Skeletal muscle satellite cell (primary cell): Measurements from ENCODE around the gene COMMD7.
"Not testable (repeated sequence)": the region's sequence is repeated elsewhere in the genome, so short reads cannot be mapped to it uniquely, and the experiment has no call there.

ENCODE experiments used
- H3K27me3 ChIP-seq: 2 replicates; pipeline ENCODE4 v1.7.0; 2013; ENCODE audit warnings: low read length; ENCODE audit not compliant: control insufficient read depth, insufficient read depth
- H3K36me3 ChIP-seq: 2 replicates; pipeline ENCODE4 v1.7.0; 2013; ENCODE audit warnings: mild to moderate bottlenecking, control low read depth, low read length; ENCODE audit not compliant: insufficient read depth
- H3K4me1 ChIP-seq: 2 replicates; pipeline ENCODE4 v1.7.0; 2013; ENCODE audit warnings: low read length; ENCODE audit not compliant: control insufficient read depth, insufficient read depth
- H3K4me2 ChIP-seq: 2 replicates; pipeline ENCODE4 v1.7.0; 2013; ENCODE audit warnings: mild to moderate bottlenecking, low read length
- H3K4me3 ChIP-seq: 2 replicates; pipeline ENCODE4 v1.7.0; 2013; ENCODE audit warnings: low read length
- H3K9ac ChIP-seq: 2 replicates; pipeline ENCODE4 v1.7.0; 2013; ENCODE audit warnings: mild to moderate bottlenecking, low read depth, low read length, moderate library complexity
- H3K9me3 ChIP-seq: replicated peaks from 2 replicates; pipeline ENCODE4 v1.7.0; 2013; ENCODE audit warnings: mild to moderate bottlenecking, control low read depth, low read length

COMMD7 gene

DNA sequence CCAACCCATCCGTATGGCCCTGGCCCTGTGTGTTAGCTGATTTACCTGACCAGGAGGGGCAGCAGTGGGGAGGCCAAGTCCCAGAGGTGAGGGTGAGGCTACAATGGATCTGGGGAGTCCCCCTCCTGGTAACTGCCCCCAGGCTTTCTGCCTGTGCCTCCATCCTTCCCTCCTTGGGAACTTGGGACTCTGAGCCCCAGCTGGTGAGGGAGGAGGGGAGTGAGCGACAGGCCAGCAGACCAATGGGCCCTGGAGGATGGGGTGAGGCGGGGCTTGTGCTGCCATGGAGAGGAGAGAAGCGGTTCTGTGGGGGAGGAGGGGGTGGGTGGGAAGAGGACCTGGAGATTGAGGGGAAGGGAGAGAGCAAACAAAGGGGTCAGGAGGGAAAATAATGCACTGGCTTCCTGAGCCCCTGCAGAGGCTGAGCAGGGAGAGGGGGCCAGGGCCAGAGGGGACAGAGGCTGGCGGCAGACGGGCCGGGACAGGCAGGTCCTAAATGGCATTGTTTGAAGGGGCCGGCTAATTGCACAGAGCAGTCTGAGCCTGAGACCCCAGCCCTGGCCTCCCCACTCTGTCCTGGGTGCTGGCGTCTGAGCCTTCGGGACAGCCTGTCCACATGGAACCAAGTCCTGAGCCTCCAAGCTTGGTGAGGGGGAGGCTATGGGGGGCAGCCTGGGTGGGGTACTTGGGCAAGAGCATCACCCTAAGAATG, 36.4 kb upstream of the COMMD7 start:
- no peaks in the 10 kb centered on the region for H3K36me3 ChIP-seq
- H3K9ac ChIP-seq = no peak overlapping the region
- no peaks in the 10 kb centered on the region for H3K4me1 ChIP-seq
- no peak overlapping the region for H3K4me3 ChIP-seq
- no peak overlapping the region for H3K4me2 ChIP-seq
- H3K9me3 ChIP-seq = no peaks in the 10 kb centered on the region
- H3K27me3 ChIP-seq = no peaks in the 10 kb centered on the region

DNA sequence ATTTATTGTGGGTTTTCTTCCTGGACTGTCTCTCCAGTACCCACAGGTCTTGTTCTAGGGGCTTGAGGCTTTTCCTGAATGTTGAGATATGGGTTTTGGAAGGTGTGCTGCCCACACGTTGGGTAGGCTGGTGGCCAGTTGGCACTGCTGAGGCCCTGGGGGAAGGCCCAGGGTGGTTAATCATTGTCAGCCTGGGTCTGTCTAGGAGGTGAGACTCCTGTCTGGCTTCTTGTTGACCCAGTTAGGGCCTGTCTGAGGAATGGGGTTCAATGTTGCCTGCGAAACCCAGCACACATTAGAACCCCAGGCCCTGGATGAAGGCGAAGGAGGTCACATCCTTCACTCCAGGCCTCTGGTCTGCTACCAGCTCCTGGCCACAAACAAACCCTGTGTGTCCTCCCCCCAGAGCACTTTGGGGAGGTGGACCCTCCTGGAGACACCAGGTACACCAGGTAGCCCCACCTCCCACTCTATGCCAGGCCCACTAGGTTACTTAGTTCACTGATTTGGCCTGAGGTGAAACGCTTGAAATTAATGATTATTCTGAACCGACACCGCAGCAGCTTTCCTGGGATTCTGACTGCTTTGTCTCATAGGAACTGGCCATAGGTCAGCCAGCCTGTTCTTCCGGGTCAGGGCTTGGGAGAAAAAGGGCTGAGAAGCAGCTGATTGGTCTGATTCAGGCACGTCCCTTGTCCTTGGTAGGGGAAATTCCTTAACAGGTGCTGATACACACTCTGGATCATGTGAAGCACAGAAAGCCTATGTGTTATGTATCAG, 34.1 kb upstream of the COMMD7 start:
- no peaks in the 10 kb centered on the region for H3K36me3 ChIP-seq
- H3K9ac ChIP-seq = no peak overlapping the region
- no peaks in the 10 kb centered on the region for H3K9me3 ChIP-seq
- no peak overlapping the region for H3K4me2 ChIP-seq
- no peak overlapping the region for H3K4me3 ChIP-seq
- no peaks in the 10 kb centered on the region for H3K4me1 ChIP-seq
- H3K27me3 ChIP-seq = no peaks in the 10 kb centered on the region

- H3K4me2 ChIP-seq = no peak overlapping the region
- no peaks in the 10 kb centered on the region for H3K27me3 ChIP-seq
- H3K9me3 ChIP-seq = no peaks in the 10 kb centered on the region
- no peaks in the 10 kb centered on the region for H3K4me1 ChIP-seq
- H3K36me3 ChIP-seq = no peaks in the 10 kb centered on the region
- no peak overlapping the region for H3K4me3 ChIP-seq
- H3K9ac ChIP-seq = no peak overlapping the region
Observed at GRCh38 chr20:32775336-32775991, 32.2 kb upstream of the COMMD7 start.

DNA sequence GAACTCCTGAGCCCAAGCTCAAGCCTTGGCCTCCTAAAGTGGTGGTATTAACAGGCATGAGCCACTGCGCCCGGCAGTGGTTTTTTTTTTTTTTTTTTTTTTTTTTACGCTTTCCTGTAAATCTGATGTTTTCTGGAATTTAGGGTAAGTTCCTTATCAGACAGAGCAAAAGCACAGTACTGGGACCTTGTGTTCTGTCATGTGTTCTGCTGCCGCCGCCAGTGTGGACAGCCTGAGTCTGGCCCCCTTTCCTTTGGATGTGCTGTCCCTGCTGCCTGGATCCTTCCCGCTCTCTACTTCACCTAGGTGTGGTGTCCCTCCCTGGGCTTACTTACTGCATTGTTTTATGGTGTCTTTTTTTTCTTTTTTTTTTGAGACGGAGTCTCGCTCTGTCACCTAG, 30.6 kb upstream of the COMMD7 start:
- no peak overlapping the region for H3K9ac ChIP-seq
- no peaks in the 10 kb centered on the region for H3K36me3 ChIP-seq
- H3K4me2 ChIP-seq = no peak overlapping the region
- no peaks in the 10 kb centered on the region for H3K4me1 ChIP-seq
- no peak overlapping the region for H3K4me3 ChIP-seq
- no peaks in the 10 kb centered on the region for H3K9me3 ChIP-seq
- no peaks in the 10 kb centered on the region for H3K27me3 ChIP-seq

DNA sequence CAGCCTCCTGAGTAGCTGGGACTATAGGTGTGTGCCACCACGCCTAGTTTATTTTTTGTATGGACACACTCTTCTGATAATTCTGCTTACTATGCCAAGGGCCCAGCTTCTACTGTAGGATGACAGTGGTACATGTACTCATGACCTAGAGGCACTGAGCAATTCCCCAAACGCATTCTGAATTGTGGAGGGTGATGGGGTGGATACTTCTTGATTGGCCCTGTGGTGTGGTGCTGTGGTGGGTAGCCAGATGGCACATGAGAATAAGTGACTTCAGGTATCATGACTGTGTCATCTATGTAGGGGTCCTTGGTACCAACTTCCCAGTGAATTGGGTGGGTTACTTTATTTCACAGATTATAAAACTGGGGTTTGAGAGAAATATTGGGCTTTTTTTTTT, 30.0 kb upstream of the COMMD7 start:
- no peaks in the 10 kb centered on the region for H3K36me3 ChIP-seq
- H3K4me2 ChIP-seq = no peak overlapping the region
- H3K4me1 ChIP-seq = no peaks in the 10 kb centered on the region
- no peaks in the 10 kb centered on the region for H3K27me3 ChIP-seq
- no peaks in the 10 kb centered on the region for H3K9me3 ChIP-seq
- H3K4me3 ChIP-seq = no peak overlapping the region
- H3K9ac ChIP-seq = no peak overlapping the region

- no peak overlapping the region for H3K4me3 ChIP-seq
- H3K27me3 ChIP-seq = no peaks in the 10 kb centered on the region
- no peaks in the 10 kb centered on the region for H3K4me1 ChIP-seq
- no peaks in the 10 kb centered on the region for H3K36me3 ChIP-seq
- H3K9me3 ChIP-seq = no peaks in the 10 kb centered on the region
- H3K4me2 ChIP-seq = no peak overlapping the region
- no peak overlapping the region for H3K9ac ChIP-seq
Observed at GRCh38 chr20:32772046-32772445, 28.8 kb upstream of the COMMD7 start.

DNA sequence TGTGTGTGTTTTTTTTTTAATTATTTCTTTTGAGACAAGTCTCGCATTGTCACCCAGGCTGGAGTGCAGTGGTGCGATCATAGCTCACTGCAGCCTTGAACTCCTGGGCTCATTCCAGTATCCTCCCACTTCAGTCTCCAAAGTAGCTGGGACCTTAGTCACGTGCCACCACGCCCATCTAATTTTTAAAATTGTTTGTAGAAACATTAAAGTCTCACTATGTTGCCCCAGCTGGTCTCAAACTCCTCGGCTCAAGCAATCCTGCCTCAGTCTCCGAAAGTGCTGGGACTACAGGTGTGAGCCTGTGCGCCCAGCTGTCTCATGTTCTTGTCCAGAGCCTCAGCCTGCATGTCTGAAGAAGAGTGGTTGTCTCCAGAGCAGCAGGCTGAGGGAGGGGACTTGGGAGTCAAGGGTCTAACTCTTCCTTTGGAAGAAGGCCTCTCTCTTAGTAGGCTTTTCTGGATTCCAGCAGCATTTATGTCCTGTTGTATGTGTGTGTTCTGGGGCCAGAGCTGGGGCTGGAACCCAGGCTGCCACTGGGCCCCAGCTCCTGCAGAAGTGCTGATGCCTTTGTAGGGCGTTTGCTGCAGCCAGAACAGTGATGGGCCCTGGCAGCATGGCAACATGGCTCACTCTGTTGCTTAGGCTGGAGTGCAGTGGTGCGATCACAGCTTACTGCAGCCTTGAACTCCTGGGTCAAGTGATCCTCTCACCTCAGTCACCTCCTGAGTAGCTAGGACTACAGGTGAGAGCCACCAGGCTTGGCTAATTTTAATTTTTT, 24.3 kb upstream of the COMMD7 start:
- Histone ChIP-seq H3K9ac (no peak overlapping the region), H3K4me3 (no peak overlapping the region), H3K9me3 (no peaks in the 10 kb centered on the region), H3K36me3 (no peaks in the 10 kb centered on the region), H3K4me1 (peaks cover 5% of the 10 kb centered on the region), H3K27me3 (no peaks in the 10 kb centered on the region), H3K4me2 (no peak overlapping the region)

DNA sequence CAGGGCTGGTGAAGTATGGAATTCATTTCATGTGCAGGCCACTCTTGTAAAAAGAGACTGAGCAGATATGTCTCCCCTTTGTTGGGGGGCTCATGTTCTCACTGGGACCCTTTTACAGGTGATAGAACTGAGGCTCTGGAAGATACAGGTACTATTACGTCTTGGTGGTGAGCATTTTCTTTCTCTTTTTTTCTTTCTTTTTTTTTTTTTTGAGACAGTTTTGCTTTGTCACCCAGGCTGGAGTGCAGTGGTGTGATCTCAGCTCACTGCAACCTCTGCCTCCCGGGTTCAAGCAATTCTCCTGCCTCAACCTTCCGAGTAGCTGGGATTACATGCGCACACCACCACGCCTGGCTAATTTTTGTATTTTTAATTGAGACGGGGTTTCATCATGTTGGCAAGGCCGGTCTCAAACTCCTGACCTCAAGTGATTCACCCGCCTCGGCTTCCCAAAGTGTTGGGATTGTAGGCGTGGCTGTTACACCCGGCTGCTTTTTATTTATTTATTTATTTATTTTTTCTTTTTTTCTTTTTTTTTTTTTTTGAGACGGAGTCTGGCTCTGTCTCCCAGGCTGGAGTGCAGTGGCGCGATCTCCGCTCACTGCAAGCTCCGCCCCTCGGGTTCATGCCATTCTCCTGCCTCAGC, 22.1 kb upstream of the COMMD7 start:
- not testable (repeated sequence) for H3K4me2 ChIP-seq, H3K4me3 ChIP-seq, H3K4me1 ChIP-seq, H3K36me3 ChIP-seq, H3K9ac ChIP-seq, H3K9me3 ChIP-seq, H3K27me3 ChIP-seq

DNA sequence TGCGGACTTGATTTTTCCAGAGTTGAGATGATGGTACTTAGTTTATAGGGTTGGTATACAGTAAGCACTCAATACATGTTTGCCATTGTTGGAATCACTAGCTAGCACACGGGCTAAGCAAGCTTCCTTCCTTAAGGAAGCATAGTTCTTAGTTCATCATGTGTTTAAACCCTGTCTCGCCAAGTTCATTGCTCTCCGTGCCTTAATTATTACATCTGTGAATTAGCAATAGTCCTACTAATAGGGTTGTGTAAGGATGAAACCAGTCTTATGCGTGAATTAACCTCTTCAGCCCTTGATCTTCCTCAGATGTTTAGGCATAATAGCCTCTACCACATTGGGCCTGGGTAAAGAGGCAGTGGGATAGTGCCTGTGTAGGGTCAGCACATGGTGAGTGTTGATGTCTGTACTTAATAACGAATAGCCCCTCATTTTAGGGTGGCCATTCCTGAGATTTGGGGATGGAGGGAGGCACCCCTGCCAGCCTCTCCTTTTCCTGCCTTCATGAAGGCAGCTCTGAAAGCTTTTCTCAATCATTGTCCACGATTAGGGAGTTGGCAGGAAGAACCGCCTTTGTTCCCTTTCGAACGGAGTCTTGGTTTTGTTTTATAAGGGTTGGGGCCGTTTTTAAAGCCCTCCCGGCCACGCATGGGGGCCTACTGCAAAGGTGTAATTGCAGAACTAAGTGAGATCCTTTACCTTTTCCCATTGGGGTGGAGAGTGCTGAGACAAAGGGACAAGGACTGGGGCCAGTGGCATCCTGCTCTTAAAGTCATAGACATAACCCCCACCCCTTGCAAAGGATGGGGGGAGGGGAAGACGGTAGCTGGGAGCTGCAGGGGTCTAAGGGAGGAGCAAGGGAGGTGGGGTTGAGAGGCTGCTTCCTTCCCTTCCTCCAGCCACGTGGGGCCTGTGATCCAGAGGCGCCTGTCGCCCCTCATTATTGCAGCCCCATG, 21.0 kb upstream of the COMMD7 start:
- Histone ChIP-seq H3K9me3 (no peaks in the 10 kb centered on the region), H3K4me1 (peaks cover 10% of the 10 kb centered on the region), H3K36me3 (no peaks in the 10 kb centered on the region), H3K9ac (no peak overlapping the region), H3K4me2 (no peak overlapping the region), H3K4me3 (no peak overlapping the region), H3K27me3 (no peaks in the 10 kb centered on the region)

- Histone ChIP-seq H3K4me3 (peak overlapping the region; percentile 88), H3K9ac (peak overlapping the region; percentile 86), H3K9me3 (no peaks in the 10 kb centered on the region), H3K27me3 (no peaks in the 10 kb centered on the region), H3K4me2 (peak overlapping the region; percentile 95), H3K4me1 (peaks cover 10% of the 10 kb centered on the region), H3K36me3 (no peaks in the 10 kb centered on the region)
Observed at GRCh38 chr20:32763202-32764004, 20.1 kb upstream of the COMMD7 start.
